HepG2 (cell line): ENCODE data around the gene HEXIM1.

Experiments
- BRCA1 ChIP-seq: sonication (generic); formaldehyde crosslinking; IDR thresholded peaks from 2 replicates; pipeline ENCODE4 v1.4.0; 2020; ENCODE audit warnings: missing genetic modification reagents
- CAMTA2 ChIP-seq: sonication (generic); formaldehyde crosslinking; IDR thresholded peaks from 2 replicates; pipeline ENCODE4 v1.4.0; 2020; ENCODE audit warnings: mild to moderate bottlenecking, missing genetic modification reagents, borderline replicate concordance
- CEBPB ChIP-seq: IDR thresholded peaks from 2 replicates; pipeline ENCODE4 v1.6.1; 2011; ENCODE audit warnings: low read depth, low read length, improper control_type of control experiment, borderline replicate concordance
- DPF2 ChIP-seq: sonication (generic); formaldehyde crosslinking; IDR thresholded peaks from 2 replicates; pipeline ENCODE4 v1.4.0; 2020; ENCODE audit warnings: mild to moderate bottlenecking, low read depth, missing genetic modification reagents, borderline replicate concordance
- ELF3 ChIP-seq: IDR thresholded peaks from 2 replicates; pipeline ENCODE4 v1.6.1; 2016; ENCODE audit warnings: missing genetic modification reagents, missing compliant biosample characterization
- FOXA1 ChIP-seq, 2 experiments: fragments of 450-650 bp in 1 of 2; sonication (generic) in 1 of 2; formaldehyde crosslinking in 1 of 2; IDR thresholded peaks; 2 replicates each; pipeline versions ENCODE4 v1.4.0 to v1.6.1; 2016 to 2020; ENCODE audit warnings: missing genetic modification reagents in 1 of 2
- HNRNPL ChIP-seq: fragments of 200-400 bp; formaldehyde crosslinking; IDR thresholded peaks from 2 replicates; pipeline ENCODE4 v1.6.1; 2017; ENCODE audit warnings: mild to moderate bottlenecking, low read depth, low read length
- NCOA2 ChIP-seq: sonication (generic); formaldehyde crosslinking; IDR thresholded peaks from 2 replicates; pipeline ENCODE4 v1.8.0; 2022; ENCODE audit warnings: inconsistent platforms
- POLR2A ChIP-seq, 2 experiments: IDR thresholded peaks; 2 replicates each; pipeline ENCODE4 v1.6.1; 2011; ENCODE audit warnings: low read depth in 2 of 2, low read length in 2 of 2, mild to moderate bottlenecking in 1 of 2, moderate library complexity in 1 of 2; ENCODE audit not compliant: insufficient read depth in 1 of 2
- SETDB1 ChIP-seq: sonication (generic); formaldehyde crosslinking; IDR thresholded peaks from 2 replicates; pipeline ENCODE4 v1.5.1; 2020; ENCODE audit warnings: missing genetic modification reagents, mild to moderate bottlenecking, borderline replicate concordance
- ZNF282 ChIP-seq: fragments of 450-650 bp; IDR thresholded peaks from 2 replicates; pipeline ENCODE4 v1.6.1; 2018; ENCODE audit not compliant: partially characterized antibody
- ZNF816 ChIP-seq: sonication (generic); formaldehyde crosslinking; IDR thresholded peaks from 2 replicates; pipeline ENCODE4 v1.8.0; 2022; ENCODE audit warnings: missing genetic modification reagents, mild to moderate bottlenecking, borderline replicate concordance
- TF ChIP-seq, protein P1 (sequence below): sonication (generic); formaldehyde crosslinking; IDR thresholded peaks from 2 replicates; pipeline ENCODE4 v1.5.0; 2020; ENCODE audit warnings: mild to moderate bottlenecking, missing genetic modification reagents, moderate library complexity
- TF ChIP-seq, protein P2 (sequence below): sonication (generic); formaldehyde crosslinking; IDR thresholded peaks from 2 replicates; pipeline ENCODE4 v1.8.1; 2023; ENCODE audit warnings: mild to moderate bottlenecking, missing genetic modification reagents, borderline replicate concordance

DNA sequence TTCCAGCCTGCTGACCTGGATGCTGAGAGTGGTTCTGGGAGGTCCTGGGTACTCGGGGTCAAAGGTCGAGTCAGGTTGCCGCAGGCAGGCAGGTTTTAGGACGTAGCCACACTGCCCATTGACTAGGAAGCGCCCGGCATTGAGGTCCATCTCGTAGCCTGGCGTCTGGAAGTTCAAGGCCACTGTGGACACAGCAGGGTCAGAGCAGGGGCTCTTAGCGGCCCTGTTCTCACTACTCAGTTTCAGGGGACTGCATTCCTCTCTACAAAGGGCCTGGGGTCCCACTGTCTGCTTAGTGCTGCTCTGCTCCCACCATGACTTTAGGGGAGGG, 34.9 kb upstream of the HEXIM1 start:
- TF ChIP-seq HNRNPL (no peak), ELF3 (CRISPR knock-in tag) (no peak), CEBPB (no peak), POLR2A (IDR thresholded peaks at IDR 0.05; ENCODE audit: insufficient read depth in 1 of 2, low read depth in 2 of 2, low read length in 2 of 2) (no peak), DPF2 (CRISPR knock-in tag) (no peak), CAMTA2 (no peak), BRCA1 (CRISPR knock-in tag) (no peak), SETDB1 (CRISPR knock-in tag) (no peak), NCOA2 (CRISPR knock-in tag) (no peak), ZNF282 (no peak), FOXA1 (IDR thresholded peaks at IDR 0.05) (no peak), FOXA1 (CRISPR knock-in tag; IDR thresholded peaks at IDR 0.05) (no peak), ZNF816 (CRISPR knock-in tag) (no peak)
- TF ChIP-seq, protein P1, sequence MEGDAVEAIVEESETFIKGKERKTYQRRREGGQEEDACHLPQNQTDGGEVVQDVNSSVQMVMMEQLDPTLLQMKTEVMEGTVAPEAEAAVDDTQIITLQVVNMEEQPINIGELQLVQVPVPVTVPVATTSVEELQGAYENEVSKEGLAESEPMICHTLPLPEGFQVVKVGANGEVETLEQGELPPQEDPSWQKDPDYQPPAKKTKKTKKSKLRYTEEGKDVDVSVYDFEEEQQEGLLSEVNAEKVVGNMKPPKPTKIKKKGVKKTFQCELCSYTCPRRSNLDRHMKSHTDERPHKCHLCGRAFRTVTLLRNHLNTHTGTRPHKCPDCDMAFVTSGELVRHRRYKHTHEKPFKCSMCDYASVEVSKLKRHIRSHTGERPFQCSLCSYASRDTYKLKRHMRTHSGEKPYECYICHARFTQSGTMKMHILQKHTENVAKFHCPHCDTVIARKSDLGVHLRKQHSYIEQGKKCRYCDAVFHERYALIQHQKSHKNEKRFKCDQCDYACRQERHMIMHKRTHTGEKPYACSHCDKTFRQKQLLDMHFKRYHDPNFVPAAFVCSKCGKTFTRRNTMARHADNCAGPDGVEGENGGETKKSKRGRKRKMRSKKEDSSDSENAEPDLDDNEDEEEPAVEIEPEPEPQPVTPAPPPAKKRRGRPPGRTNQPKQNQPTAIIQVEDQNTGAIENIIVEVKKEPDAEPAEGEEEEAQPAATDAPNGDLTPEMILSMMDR (CRISPR knock-in tag): peak; percentile 14; the same call in 1 of the 2 replicates
- TF ChIP-seq, protein P2, sequence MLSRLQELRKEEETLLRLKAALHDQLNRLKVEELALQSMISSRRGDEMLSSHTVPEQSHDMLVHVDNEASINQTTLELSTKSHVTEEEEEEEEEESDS (CRISPR knock-in tag): no peak
